Epithelial cell of esophagus (primary cell): ENCODE data around the gene TNFSF11.
A peak's percentile ranks its signal among the peaks of the same experiment; 100 is the strongest.
"Not testable (repeated sequence)": the region's sequence is repeated elsewhere in the genome, so short reads cannot be mapped to it uniquely, and the experiment has no call there.

Experiments used
- DNase-seq: peaks from one replicate; pipeline ENCODE4 v3.0.0; 2010; ENCODE audit warnings: low read depth
- H3K4me3 ChIP-seq: 2 replicates; pipeline ENCODE4 v1.5.1; 2011; ENCODE audit warnings: mild to moderate bottlenecking, low read length, control low read depth
- TF ChIP-seq, protein P1 (sequence below): IDR thresholded peaks from 2 replicates; pipeline ENCODE4 v1.5.1; 2011; ENCODE audit warnings: low read depth, mild to moderate bottlenecking, low read length, control low read depth, inconsistent platforms; ENCODE audit not compliant: insufficient read depth; ENCODE audit errors: missing control alignments

Gene TNFSF11

DNA sequence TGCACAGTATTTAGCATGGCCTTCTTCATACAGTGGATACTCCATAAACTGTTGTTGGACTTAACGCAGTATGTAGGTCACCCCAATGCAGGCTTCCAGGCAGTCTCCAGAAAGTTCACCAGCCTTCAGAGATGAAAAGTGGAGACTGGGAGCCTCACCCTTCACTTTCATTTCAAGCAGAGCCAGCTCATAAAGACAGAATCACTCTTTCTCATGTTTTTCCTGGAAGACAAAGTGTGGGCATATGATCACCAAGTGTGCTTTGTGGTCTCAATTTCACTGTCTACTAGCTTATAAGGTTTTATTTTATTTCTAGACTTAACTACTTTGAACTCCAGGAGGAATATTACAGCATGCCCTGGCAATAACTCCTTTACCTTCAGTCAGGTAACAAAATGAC is 26.3 kb upstream of the TNFSF11 start:
- TF ChIP-seq, protein P1, sequence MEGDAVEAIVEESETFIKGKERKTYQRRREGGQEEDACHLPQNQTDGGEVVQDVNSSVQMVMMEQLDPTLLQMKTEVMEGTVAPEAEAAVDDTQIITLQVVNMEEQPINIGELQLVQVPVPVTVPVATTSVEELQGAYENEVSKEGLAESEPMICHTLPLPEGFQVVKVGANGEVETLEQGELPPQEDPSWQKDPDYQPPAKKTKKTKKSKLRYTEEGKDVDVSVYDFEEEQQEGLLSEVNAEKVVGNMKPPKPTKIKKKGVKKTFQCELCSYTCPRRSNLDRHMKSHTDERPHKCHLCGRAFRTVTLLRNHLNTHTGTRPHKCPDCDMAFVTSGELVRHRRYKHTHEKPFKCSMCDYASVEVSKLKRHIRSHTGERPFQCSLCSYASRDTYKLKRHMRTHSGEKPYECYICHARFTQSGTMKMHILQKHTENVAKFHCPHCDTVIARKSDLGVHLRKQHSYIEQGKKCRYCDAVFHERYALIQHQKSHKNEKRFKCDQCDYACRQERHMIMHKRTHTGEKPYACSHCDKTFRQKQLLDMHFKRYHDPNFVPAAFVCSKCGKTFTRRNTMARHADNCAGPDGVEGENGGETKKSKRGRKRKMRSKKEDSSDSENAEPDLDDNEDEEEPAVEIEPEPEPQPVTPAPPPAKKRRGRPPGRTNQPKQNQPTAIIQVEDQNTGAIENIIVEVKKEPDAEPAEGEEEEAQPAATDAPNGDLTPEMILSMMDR, result no peak
- H3K4me3 ChIP-seq, result no peak overlapping the region
- no peak for DNase-seq

DNA sequence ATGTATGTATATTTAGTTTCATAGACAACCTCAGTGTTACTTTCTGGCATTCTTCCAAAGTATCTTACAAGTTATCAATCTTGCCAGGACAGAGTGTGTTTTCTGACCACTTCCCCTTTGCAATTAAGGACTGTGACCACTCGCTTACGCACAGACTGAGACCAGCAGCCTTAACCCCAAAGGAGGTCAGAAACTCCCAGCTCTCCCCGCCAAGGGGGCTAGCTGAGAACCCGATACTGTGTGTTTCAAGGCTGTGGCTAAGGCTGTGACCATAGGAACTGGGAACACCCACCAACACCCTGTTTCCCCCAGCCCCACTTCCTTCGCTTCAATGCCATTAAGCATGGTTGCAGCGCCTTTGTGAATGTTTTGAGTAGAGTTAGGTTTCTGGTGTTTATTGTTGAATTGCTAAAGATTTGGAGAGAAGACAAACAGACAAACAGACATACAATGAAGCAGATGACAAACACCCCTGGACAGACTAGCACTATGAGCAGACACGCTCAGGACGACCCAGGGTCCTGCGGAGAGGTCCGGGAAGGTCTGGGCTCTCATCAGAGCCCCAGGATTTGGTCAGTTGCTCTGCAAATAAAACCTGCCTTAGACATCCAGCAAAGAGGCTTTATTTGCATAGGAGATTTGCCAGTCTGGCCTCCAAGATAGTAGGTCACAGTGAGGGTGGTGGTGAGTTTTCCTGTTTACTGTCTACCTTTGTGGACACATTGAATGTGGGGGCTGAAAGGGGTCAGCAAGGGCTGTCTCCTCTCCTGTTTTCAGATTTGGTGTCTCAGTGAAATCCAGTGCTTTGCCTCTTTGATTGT is 25.0 kb upstream of the TNFSF11 start:
- no peak overlapping the region for H3K4me3 ChIP-seq
- DNase-seq, result no peak
- TF ChIP-seq, protein P1, result no peak

DNA sequence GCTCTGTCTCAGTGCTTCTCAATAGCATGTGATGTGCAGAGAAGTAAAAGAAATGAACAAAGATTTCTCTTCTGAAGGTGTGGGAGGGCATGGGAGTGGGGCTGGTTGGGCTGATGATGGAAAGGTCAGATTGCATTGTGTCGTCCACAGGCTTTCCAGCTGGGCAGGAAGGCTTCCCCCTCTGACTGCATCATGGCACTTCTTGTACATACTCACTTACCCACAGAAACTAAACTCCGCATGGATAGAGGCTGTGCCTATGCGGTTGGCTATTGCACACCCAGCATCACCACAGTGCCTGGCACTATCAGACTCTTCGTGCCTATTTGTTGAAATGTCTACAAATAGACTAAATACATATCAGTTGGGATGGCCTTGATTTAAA is 24.4 kb upstream of the TNFSF11 start:
- no peak for DNase-seq
- no peak overlapping the region for H3K4me3 ChIP-seq
- TF ChIP-seq, protein P1, result no peak

DNA sequence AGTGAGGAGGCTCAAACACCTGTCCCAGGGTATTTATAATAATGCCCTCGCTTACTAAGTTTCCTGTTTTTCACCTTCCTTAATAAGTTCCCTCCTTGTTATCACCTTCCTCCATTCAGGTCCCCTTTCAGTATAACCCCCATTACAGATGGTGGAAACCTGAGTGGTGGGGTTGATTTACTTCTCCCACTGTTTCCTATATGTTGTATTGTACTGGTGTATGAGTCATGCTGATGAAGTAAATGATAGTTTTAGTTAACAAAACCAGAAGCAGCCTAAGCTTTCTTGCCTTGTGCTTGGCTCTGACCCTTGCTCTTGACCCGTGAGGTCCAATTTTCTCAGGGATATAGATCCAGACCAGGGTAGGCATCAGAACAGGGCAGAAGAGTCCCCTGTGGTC is 22.3 kb upstream of the TNFSF11 start:
- H3K4me3 ChIP-seq, result no peak overlapping the region
- TF ChIP-seq, protein P1, result no peak
- DNase-seq, result no peak

DNA sequence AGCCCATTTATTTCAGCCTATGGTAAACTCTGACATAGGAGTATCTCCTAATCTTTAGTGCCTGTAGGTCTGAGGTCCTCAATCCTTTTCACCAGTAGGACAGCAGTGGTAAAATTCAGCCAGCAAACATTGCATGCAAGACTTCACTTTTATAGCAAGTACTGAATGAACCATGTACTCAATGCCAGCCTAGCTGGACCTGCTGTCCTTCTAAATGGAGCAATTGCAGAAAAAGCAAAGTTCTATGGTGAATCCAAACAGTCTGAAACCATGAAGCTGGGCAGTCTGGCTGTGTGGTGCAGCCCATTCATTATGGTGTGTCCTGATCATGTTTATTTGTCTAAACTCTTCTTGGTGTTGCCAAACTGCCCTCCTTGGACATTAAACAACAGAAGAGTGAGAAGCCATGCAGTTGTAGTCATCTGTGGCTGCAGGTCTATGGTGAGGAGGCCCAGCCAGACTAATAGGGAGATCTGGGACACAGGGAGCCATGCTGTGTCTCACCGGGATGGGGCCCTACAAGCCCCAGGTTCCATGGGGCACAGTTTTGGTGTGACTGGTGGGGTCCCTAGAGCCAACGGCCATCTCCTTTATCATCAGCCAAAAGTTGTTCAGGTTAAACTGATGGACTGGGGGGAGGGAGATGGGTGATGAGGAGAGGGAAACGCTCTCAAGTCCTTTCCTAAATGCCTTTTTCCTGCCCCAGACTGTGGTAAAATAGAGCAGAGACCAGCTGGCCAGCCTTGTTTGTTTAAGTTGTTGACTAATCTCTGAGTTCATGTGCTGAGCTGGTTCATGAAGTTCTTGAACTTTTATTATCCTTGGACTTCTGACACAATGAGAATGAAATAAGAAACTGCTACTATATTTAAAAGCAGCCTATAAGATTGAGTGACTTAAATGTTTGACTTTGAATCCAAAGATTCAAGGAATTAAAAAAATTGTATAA is 20.6 kb upstream of the TNFSF11 start:
- peak; percentile 37 for DNase-seq

DNA sequence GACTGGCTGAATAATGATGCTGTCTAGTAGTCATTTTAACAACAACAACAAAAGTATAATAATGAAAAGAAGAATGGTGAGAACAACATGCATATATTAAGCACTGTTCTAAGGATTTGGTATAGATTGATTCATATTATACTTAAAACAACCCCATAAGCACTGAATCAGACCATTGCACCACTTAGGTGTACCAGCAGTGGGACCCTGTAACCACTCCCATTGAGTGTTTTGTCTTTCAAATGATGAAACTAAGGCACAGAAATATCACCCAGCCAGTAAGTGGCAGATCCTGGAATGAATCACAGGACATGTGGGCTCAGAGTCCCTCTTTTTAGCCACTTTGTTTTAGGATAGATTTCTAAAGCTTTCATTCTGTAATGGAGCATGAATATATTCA is 14.9 kb upstream of the TNFSF11 start:
- H3K4me3 ChIP-seq, result no peak overlapping the region
- no peak for DNase-seq
- TF ChIP-seq, protein P1, result no peak

More for the DNA sequence above, 20.6 kb upstream of the TNFSF11 start:
- TF ChIP-seq, protein P1, result no peak
- no peak overlapping the region for H3K4me3 ChIP-seq

DNA sequence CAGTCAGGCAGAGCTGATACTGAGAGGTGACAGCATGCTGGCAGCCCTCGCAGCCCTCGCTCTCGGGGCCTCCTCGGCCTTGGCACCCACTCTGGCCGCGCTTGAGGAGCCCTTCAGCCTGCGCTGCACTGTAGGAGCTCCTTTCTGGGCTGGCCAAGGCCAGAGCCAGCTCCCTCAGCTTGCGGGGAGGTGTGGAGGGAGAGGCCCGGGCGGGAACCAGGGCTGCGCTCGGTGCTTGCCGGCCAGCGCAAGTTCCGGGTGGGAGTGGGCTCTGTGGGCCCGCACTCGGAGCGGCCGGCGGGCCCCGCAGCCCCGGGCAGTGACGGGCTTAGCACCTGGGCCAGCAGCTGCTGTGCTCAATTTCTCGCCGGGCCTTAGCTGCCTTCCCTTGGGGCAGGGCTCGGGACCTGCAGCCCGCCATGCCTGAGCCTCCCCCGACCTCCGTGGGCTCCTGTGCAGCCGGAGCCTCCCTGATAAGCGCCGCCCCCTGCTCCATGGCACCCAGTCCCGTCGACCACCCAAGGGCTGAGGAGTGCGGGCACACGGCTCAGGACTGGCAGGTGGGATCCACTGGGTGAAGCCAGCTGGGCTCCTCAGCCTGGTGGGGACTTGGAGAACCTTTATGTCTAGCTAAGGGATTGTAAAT is 14.3 kb upstream of the TNFSF11 start:
- not testable (repeated sequence) for H3K4me3 ChIP-seq

DNA sequence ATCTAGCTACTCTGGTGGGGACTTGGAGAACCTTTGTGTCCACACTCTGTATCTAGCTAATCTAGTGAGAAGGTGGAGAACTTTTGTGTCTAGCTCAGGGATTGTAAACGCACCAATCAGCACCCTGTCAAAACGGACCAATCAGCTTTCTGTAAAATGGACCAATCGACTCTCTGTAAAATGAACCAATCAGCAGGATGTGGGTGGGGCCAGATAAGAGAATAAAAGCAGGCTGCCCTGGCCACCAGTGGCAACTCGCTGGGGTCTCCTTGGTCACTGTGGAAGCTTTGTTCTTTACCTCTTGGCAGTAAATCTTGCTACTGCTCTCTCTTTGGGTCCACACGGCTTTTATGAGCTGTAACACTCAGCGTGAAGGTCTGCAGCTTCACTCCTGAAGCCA is 13.6 kb upstream of the TNFSF11 start:
- not testable (repeated sequence) for H3K4me3 ChIP-seq, DNase-seq

More for the DNA sequence above, 14.3 kb upstream of the TNFSF11 start:
- not testable (repeated sequence) for DNase-seq
